Ectodermal cell (in vitro differentiated cells): Measurements from ENCODE around the gene LHB.

Experiments
- H3K27ac ChIP-seq: 2 replicates; pipeline ENCODE4 v1.7.0; 2013; ENCODE audit warnings: mild to moderate bottlenecking, low read depth, low read length; ENCODE audit not compliant: insufficient read depth, poor library complexity, severe bottlenecking
- H3K27me3 ChIP-seq: 2 replicates; pipeline ENCODE4 v1.7.0; 2013; ENCODE audit warnings: mild to moderate bottlenecking, low read length; ENCODE audit not compliant: insufficient read depth, control insufficient read depth, poor library complexity, severe bottlenecking
- H3K36me3 ChIP-seq: one replicate; pipeline ENCODE4 v1.7.0; 2013; ENCODE audit warnings: low read length; ENCODE audit not compliant: control insufficient read depth, insufficient read depth
- H3K4me1 ChIP-seq: one replicate; pipeline ENCODE4 v1.7.0; 2013; ENCODE audit warnings: low read length; ENCODE audit not compliant: control insufficient read depth, insufficient read depth
- H3K4me3 ChIP-seq: 2 replicates; pipeline ENCODE4 v1.7.0; 2013; ENCODE audit warnings: low read depth, low read length, control low read depth; ENCODE audit not compliant: insufficient read depth
- H3K9me3 ChIP-seq: 2 replicates; pipeline ENCODE4 v1.7.0; 2013; ENCODE audit warnings: mild to moderate bottlenecking, low read length, moderate library complexity; ENCODE audit not compliant: control insufficient read depth
- WGBS, 2 experiments: methylation state at CpG; one replicate each; pipeline ENCODE4 v1.1.7; 2013; ENCODE audit warnings: missing lambda C conversion rate in 2 of 2; 5-methylcytosine and 5-hydroxymethylcytosine counted together

LHB gene

GRCh38 chr19:49011194-49011593 lies 5.7 kb downstream of the LHB start:
- peaks cover 19% of the 10 kb centered on the region for H3K36me3 ChIP-seq

GRCh38 chr19:49010453-49010852 lies 6.4 kb downstream of the LHB start:
- WGBS, 2 experiments: 91 to 94% methylated on average over 18 of the region's 18 CpGs
- H3K9me3 ChIP-seq: no peaks in the 10 kb centered on the region
- peaks cover 19% of the 10 kb centered on the region for H3K36me3 ChIP-seq
- no peaks in the 10 kb centered on the region for H3K27me3 ChIP-seq
- no peak overlapping the region for H3K4me3 ChIP-seq
- H3K27ac ChIP-seq: no peak overlapping the region
- no peaks in the 10 kb centered on the region for H3K4me1 ChIP-seq

More at GRCh38 chr19:49011194-49011593, 5.7 kb downstream of the LHB start:
- no peaks in the 10 kb centered on the region for H3K4me1 ChIP-seq
- H3K4me3 ChIP-seq: no peak overlapping the region
- 90% methylated on average over 17 of the region's 17 CpGs for WGBS, 2 experiments
- no peaks in the 10 kb centered on the region for H3K27me3 ChIP-seq
- no peak overlapping the region for H3K27ac ChIP-seq
- H3K9me3 ChIP-seq: no peaks in the 10 kb centered on the region

- Histone ChIP-seq H3K27ac (no peak overlapping the region), H3K27me3 (no peaks in the 10 kb centered on the region), H3K36me3 (peaks cover 23% of the 10 kb centered on the region), H3K9me3 (no peaks in the 10 kb centered on the region), H3K4me1 (no peaks in the 10 kb centered on the region), H3K4me3 (no peak overlapping the region)
- WGBS, 2 experiments: 94 to 96% methylated on average over 18 of the region's 18 CpGs
Observed at GRCh38 chr19:49009828-49010227, 7.1 kb downstream of the LHB start.

- Histone ChIP-seq H3K27me3 (no peaks in the 10 kb centered on the region), H3K4me3 (no peak overlapping the region), H3K36me3 (peaks cover 30% of the 10 kb centered on the region), H3K9me3 (no peaks in the 10 kb centered on the region), H3K27ac (no peak overlapping the region), H3K4me1 (no peaks in the 10 kb centered on the region)
- WGBS, 2 experiments: 95 to 96% methylated on average over 22 of the region's 22 CpGs
Observed at GRCh38 chr19:49006905-49007304, 10.0 kb downstream of the LHB start.

- Histone ChIP-seq H3K4me3 (no peak overlapping the region), H3K36me3 (peaks cover 21% of the 10 kb centered on the region), H3K27ac (no peak overlapping the region), H3K4me1 (no peaks in the 10 kb centered on the region), H3K27me3 (no peaks in the 10 kb centered on the region), H3K9me3 (no peaks in the 10 kb centered on the region)
- WGBS, 2 experiments: 94 to 98% methylated on average over 7 of the region's 7 CpGs
Observed at GRCh38 chr19:49004964-49005614, 11.8 kb downstream of the LHB start.

GRCh38 chr19:49004133-49004532 lies 12.8 kb downstream of the LHB start:
- Histone ChIP-seq H3K4me3 (no peak overlapping the region), H3K36me3 (peaks cover 21% of the 10 kb centered on the region), H3K4me1 (no peaks in the 10 kb centered on the region), H3K9me3 (no peaks in the 10 kb centered on the region), H3K27me3 (no peaks in the 10 kb centered on the region), H3K27ac (no peak overlapping the region)
- 96 to 98% methylated on average over 15 of the region's 15 CpGs for WGBS, 2 experiments

GRCh38 chr19:48999481-49000325 lies 17.2 kb downstream of the LHB start:
- Histone ChIP-seq H3K27ac (no peak overlapping the region), H3K9me3 (no peaks in the 10 kb centered on the region), H3K4me3 (no peak overlapping the region), H3K36me3 (peaks cover 7% of the 10 kb centered on the region), H3K27me3 (no peaks in the 10 kb centered on the region), H3K4me1 (peaks cover 1% of the 10 kb centered on the region)
- 46 to 48% methylated on average over 15 to 16 of the region's 16 CpGs for WGBS, 2 experiments

GRCh38 chr19:48997972-48998371 lies 18.9 kb downstream of the LHB start:
- Histone ChIP-seq H3K27ac (no peak overlapping the region), H3K27me3 (no peaks in the 10 kb centered on the region), H3K4me3 (no peak overlapping the region), H3K9me3 (no peaks in the 10 kb centered on the region), H3K4me1 (peaks cover 7% of the 10 kb centered on the region), H3K36me3 (no peaks in the 10 kb centered on the region)
- WGBS, 2 experiments: 86 to 88% methylated on average over 5 of the region's 5 CpGs

GRCh38 chr19:48994035-48994386 lies 22.9 kb downstream of the LHB start:
- Histone ChIP-seq H3K36me3 (no peaks in the 10 kb centered on the region), H3K27ac (no peak overlapping the region)

GRCh38 chr19:48993175-48994034 lies 23.5 kb downstream of the LHB start, which contains the start of the genes GYS1 and RUVBL2:
TSS of gene GYS1 (minus strand) at chr19:48993309. CDS start at chr19:48993112, 197 bp downstream.
TSS of gene RUVBL2 (plus strand) at chr19:48993887. CDS start at chr19:48993912, 25 bp downstream.
- Histone ChIP-seq H3K36me3 (peaks cover 3% of the 10 kb centered on the region), H3K9me3 (no peaks in the 10 kb centered on the region)
- 0 to 1% methylated on average over 56 of the region's 56 CpGs for WGBS, 2 experiments

More at GRCh38 chr19:48994035-48994386, 22.9 kb downstream of the LHB start:
- H3K4me1 ChIP-seq: peaks cover 17% of the 10 kb centered on the region
- H3K27me3 ChIP-seq: no peaks in the 10 kb centered on the region
- WGBS, 2 experiments: 4% methylated on average over 13 of the region's 13 CpGs
- H3K9me3 ChIP-seq: no peaks in the 10 kb centered on the region
- peak overlapping the region; percentile 73 for H3K4me3 ChIP-seq

More at GRCh38 chr19:48993175-48994034, 23.5 kb downstream of the LHB start, which contains the start of the genes GYS1 and RUVBL2:
- Histone ChIP-seq H3K27me3 (no peaks in the 10 kb centered on the region), H3K4me1 (peaks cover 17% of the 10 kb centered on the region), H3K4me3 (peak within 1 kb of the TSS; percentile 73), H3K27ac (peak within 1 kb of the TSS; percentile 71)
